Sigmoid colon (tissue), 7 donors: Measurements from ENCODE around the gene ZNF485. TPM values are rescaled to one million over a fixed set of nuclear protein-coding genes. Genes with fewer than 3 reads are reported as not detected.

ENCODE experiments used
- DNase-seq: peaks from one replicate; pipeline ENCODE4 v3.0.0-alpha.2; 2019
- H3K27ac ChIP-seq, 4 donors: fragments of 200-600 bp; sonication (generic); one replicate each; pipeline ENCODE4 v1.5.1; 2016 to 2019; ENCODE audit warnings: mild to moderate bottlenecking in 1 of 4
- H3K27me3 ChIP-seq, 3 donors: fragments of 200-600 bp; sonication (generic); one replicate each; pipeline ENCODE4 v1.5.1; 2019; ENCODE audit warnings: mild to moderate bottlenecking in 1 of 3
- H3K36me3 ChIP-seq, 4 donors: fragments of 200-600 bp; sonication (generic); one replicate each; pipeline ENCODE4 v1.5.1; 2016 to 2019
- H3K4me1 ChIP-seq, 4 donors: fragments of 200-600 bp; sonication (generic); one replicate each; pipeline ENCODE4 v1.5.1; 2017 to 2019
- H3K4me3 ChIP-seq, 4 donors: fragments of 200-600 bp; sonication (generic); one replicate each; pipeline ENCODE4 v1.5.1; 2017 to 2019; ENCODE audit warnings: mild to moderate bottlenecking in 2 of 4, moderate library complexity in 1 of 4
- H3K9me3 ChIP-seq, 4 donors: fragments of 200-600 bp in 3 of 4; sonication (generic) in 3 of 4; one replicate each; pipeline versions ENCODE4 v1.5.1 to v1.6.1; 2013 to 2019
- EP300 ChIP-seq, 4 donors: sonication (generic); formaldehyde crosslinking; IDR thresholded peaks; one replicate each; pipeline ENCODE4 v1.6.1; 2017; ENCODE audit warnings: antibody characterized with exemption in 4 of 4
- POLR2A ChIP-seq, 2 donors: fragments of 450-650 bp; IDR thresholded peaks; one replicate each; pipeline ENCODE4 v1.6.1; 2016; ENCODE audit warnings: antibody characterized with exemption in 2 of 2, mild to moderate bottlenecking in 2 of 2, moderate library complexity in 2 of 2
- POLR2AphosphoS5 ChIP-seq, 4 donors: sonication (generic); formaldehyde crosslinking; IDR thresholded peaks; one replicate each; pipeline ENCODE4 v1.6.1; 2017; ENCODE audit warnings: antibody characterized with exemption in 4 of 4
- WGBS, 2 donors: extraction: QIAGEN DNeasy Blood & Tissue Kit; methylation state at CpG; one replicate each; pipeline ENCODE4 v1.1.7; 2013; 5-methylcytosine and 5-hydroxymethylcytosine counted together
- intact Hi-C: fragments of 100-400 bp; cut with DNase I; formaldehyde crosslinking; loops from one replicate; pipeline ENCODE4 v1.15.1; 2023
- polyA plus RNA-seq, 3 donors: library from polyadenylated mRNA; stranded (reverse); fragments of 200-250 nt; gene quantifications; one replicate each; pipeline ENCODE4 v1.2.3, GENCODE V29; 2013
- total RNA-seq, 4 donors: library from RNA; depleted of rRNA; stranded (reverse); fragments of >200 nt; gene quantifications; one replicate each; pipeline ENCODE4 v1.1.0, GENCODE V29; 2016
- TF ChIP-seq, protein P1 (sequence below), 4 experiments: fragments of 450-650 bp in 3 of 4; fragments of 200-600 bp in 1 of 4; IDR thresholded peaks; one replicate each; pipeline ENCODE4 v1.5.1; 2016 to 2019; ENCODE audit warnings: antibody characterized with exemption in 4 of 4, mild to moderate bottlenecking in 3 of 4, moderate library complexity in 2 of 4
- donor health status: healthy with polysubstance abuse.
- donor health status: Bipolar disorder and iron deficiency.
- donor health status: healthy.

ZNF485 gene
- total and polyA plus RNA-seq, 7 donors = 0.46 to 3.8 (median 2.5) TPM

DNA sequence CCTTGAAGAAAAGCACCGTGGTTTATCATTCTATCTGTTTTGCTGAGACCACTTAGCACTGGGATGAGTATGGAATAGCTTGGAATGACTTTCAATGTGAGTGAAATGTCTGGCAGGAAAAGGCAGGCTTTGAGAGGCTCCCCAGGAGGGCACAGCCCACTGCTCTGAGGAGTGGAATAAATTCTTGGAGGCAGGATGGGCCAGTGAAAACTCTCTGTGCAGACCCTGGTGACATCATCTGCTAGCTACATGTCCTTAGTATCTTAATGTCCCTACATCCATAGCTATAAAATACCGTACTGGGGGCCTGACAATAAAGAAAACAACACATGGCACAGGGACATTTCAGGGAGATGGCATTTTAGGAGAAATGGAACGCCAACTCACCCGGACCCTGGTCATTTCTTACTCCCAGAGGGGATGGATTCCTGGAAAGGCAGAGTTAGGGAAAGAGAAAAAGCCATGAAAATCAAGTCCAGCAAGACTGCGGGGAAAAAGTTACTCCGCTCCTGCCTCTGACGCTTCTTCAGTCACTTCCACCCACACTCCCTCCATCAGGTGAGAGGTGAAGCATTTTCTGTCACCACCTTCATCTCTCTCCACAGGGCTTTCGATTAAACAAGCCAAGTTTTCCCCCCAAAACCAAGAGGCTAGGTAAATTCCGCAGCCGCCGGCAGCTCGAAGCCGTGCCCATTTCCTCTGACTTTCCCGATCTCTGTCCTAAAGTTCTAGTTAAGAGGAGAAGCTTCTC lies 32.8 kb upstream of the ZNF485 start:
- DNase-seq = no peak
- Histone ChIP-seq H3K9me3 (no peaks in the 10 kb centered on the region), H3K27me3 (no peaks in the 10 kb centered on the region), H3K27ac (peak overlapping the region; percentile 68 to 81 (median 74)), H3K4me3 (peak overlapping the region; percentile 54 to 69 (median 64)), H3K36me3 (no peaks in the 10 kb centered on the region), H3K4me1 (peaks cover 0 to 19% (median 13%) of the 10 kb centered on the region in 4 donors)
- WGBS, 2 donors = 61 to 83% methylated on average over 14 of the region's 14 CpGs
- TF ChIP-seq EP300 (IDR thresholded peaks at IDR 0.05) (no peak), POLR2AphosphoS5 (IDR thresholded peaks at IDR 0.05) (no peak), POLR2A (IDR thresholded peaks at IDR 0.05) (no peak)
- TF ChIP-seq, protein P1, sequence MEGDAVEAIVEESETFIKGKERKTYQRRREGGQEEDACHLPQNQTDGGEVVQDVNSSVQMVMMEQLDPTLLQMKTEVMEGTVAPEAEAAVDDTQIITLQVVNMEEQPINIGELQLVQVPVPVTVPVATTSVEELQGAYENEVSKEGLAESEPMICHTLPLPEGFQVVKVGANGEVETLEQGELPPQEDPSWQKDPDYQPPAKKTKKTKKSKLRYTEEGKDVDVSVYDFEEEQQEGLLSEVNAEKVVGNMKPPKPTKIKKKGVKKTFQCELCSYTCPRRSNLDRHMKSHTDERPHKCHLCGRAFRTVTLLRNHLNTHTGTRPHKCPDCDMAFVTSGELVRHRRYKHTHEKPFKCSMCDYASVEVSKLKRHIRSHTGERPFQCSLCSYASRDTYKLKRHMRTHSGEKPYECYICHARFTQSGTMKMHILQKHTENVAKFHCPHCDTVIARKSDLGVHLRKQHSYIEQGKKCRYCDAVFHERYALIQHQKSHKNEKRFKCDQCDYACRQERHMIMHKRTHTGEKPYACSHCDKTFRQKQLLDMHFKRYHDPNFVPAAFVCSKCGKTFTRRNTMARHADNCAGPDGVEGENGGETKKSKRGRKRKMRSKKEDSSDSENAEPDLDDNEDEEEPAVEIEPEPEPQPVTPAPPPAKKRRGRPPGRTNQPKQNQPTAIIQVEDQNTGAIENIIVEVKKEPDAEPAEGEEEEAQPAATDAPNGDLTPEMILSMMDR (IDR thresholded peaks at IDR 0.05) = no peak
- intact Hi-C loops = loop anchor here (5.0 to 10.0 kb wide), 2 partner anchors 34 to 179 kb away; partner anchors contain the start of gene ZNF485

DNA sequence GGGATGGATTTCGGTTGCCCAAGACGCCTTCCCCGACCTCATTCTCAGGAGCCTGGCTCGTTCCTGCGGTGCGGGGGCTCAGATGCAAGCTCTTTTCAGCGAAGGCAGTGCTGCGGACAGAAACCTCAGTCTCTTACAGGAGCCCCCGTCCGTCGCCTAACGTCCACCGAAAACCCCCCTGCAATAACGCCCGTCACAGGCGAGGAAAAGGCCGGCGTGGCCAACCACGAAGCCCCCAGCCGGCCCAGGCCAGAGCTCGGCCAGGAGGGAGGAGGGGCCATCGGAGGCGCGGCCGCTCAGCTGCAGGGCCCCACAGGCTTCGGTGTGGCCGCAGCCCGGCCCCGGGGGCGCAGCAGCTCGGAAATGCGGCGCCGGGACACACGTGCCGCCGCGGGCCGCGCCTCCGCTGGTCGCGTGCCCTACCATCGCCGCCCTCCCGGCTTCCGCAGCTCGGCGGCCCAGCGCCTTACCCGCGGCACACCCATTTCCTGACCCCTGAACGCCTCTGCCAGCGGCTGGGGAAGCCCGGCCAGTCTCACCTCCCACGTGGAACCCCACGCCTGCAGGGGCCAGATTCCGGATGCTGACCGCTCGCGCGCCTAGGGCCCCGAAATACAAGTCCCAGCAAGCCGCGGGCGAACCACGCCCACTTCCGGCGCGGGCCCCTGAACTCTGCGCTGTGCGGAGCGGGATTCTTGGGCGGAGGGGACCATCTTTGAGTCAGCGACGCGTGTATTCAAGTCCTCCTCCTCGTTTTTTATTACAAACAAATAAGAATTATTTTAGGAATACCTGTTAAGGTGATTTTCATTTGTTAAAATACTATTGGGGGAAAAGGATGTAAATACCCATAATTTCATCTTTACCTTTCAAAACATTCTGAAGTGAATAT lies 32.0 kb upstream of the ZNF485 start, which contains the start of gene ZNF239:
ZNF239 (minus strand) TSS at position 616 of the 892 bp plus-strand sequence. CDS start 16,537 bp downstream, outside the sequence.
- intact Hi-C loops = loop anchor here (1.0 to 10.0 kb wide), 3 partner anchors 33 to 179 kb away; partner anchors contain the start of genes ZNF32 and ZNF485
- Histone ChIP-seq H3K36me3 (no peaks in the 10 kb centered on the region), H3K27ac (peak within 1 kb of the TSS; percentile 68 to 81 (median 74)), H3K4me1 (peaks cover 0 to 19% (median 13%) of the 10 kb centered on the region in 4 donors), H3K9me3 (no peaks in the 10 kb centered on the region), H3K27me3 (no peaks in the 10 kb centered on the region), H3K4me3 (peak within 1 kb of the TSS; percentile 54 to 69 (median 64))
- DNase-seq = peak; percentile 95
- TF ChIP-seq POLR2A (IDR thresholded peaks at IDR 0.05) (no peak), POLR2AphosphoS5 (IDR thresholded peaks at IDR 0.05) (peak; percentile 53 to 72 (median 68))
- 8 to 12% methylated on average over 78 of the region's 78 CpGs for WGBS, 2 donors

DNA sequence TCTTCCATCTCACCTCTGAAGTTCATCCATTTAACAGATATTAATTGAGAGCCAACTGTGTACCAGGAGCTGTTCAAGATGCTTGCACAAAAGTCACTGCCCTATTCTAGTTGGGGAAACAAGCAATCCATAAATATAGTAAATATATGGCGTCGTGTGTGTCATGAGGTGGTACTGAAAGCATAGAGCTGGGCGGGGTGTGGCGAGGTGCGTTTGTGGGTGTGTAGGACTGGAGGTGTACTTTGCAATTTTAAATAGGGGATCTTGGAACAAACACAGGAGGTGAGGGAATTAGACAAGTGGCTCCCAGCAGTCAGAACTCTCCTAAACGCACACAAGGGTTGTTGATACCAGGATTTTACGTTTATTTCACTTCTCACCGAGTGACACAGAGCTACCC lies 31.3 kb upstream of the ZNF485 start:
- Histone ChIP-seq H3K4me1 (peaks cover 0 to 19% (median 13%) of the 10 kb centered on the region in 4 donors), H3K4me3 (peak overlapping the region; percentile 54 to 69 (median 64)), H3K9me3 (no peaks in the 10 kb centered on the region), H3K27me3 (no peaks in the 10 kb centered on the region), H3K36me3 (no peaks in the 10 kb centered on the region), H3K27ac (peak overlapping the region; percentile 68 to 81 (median 74))
- DNase-seq = no peak
- WGBS, 2 donors = 69 to 87% methylated on average over 8 of the region's 8 CpGs
- TF ChIP-seq EP300 (IDR thresholded peaks at IDR 0.05) = no peak
- TF ChIP-seq, protein P1 (IDR thresholded peaks at IDR 0.05) = no peak
- TF ChIP-seq POLR2A (IDR thresholded peaks at IDR 0.05) = no peak
- no peak for TF ChIP-seq POLR2AphosphoS5 (IDR thresholded peaks at IDR 0.05)
- intact Hi-C loops = loop anchor here (1.0 to 10.0 kb wide), 3 partner anchors 32 to 180 kb away; partner anchors contain the start of genes ZNF32 and ZNF485

DNA sequence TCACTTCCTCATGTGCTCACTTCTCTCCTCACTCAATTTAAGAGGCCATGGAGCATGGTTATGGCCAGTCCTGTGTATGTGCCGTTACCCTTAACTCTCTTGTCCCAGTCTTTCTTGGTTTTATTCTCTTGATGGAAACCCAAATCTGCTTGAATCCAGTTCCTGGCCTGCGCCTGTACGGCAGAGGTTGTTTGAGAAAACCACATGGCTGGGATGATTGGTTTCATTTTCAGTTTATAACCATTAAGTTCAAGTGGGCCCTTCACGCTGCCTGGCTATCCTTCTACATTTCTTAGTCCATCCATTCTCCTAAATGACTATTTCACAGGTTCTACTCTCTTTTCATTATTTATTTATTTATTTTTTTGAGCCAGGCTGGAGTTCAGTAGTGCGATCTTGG lies 30.2 kb upstream of the ZNF485 start:
- intact Hi-C loops = loop anchor here (10.0 kb wide), 1 partner anchor 181 kb away; no protein-coding TSS in a partner anchor
- Histone ChIP-seq H3K4me3 (no peak overlapping the region), H3K4me1 (peaks cover 0 to 19% (median 13%) of the 10 kb centered on the region in 4 donors), H3K27me3 (no peaks in the 10 kb centered on the region), H3K36me3 (no peaks in the 10 kb centered on the region), H3K27ac (no peak overlapping the region), H3K9me3 (no peaks in the 10 kb centered on the region)
- WGBS, 2 donors = 82 to 92% methylated on average over 5 of the region's 5 CpGs
- DNase-seq = no peak
- TF ChIP-seq EP300 (IDR thresholded peaks at IDR 0.05) (no peak), POLR2A (IDR thresholded peaks at IDR 0.05) (no peak), POLR2AphosphoS5 (IDR thresholded peaks at IDR 0.05) (no peak)
- TF ChIP-seq, protein P1 (IDR thresholded peaks at IDR 0.05) = no peak
